Adipocyte (in vitro differentiated cells): ENCODE results near the gene CPLX3.

Source experiments
- DNase-seq: peaks from one replicate; pipeline ENCODE4 v3.0.0-alpha.2; 2015; ENCODE audit warnings: low read depth
- H3K27me3 ChIP-seq: replicated peaks from 2 replicates; pipeline ENCODE4 v1.7.0; 2013; ENCODE audit warnings: mild to moderate bottlenecking, low read length, moderate library complexity; ENCODE audit not compliant: control insufficient read depth, insufficient read depth
- H3K36me3 ChIP-seq: 2 replicates; pipeline ENCODE4 v1.7.0; 2013; ENCODE audit warnings: low read length, mild to moderate bottlenecking, moderate library complexity; ENCODE audit not compliant: control insufficient read depth, insufficient read depth, severe bottlenecking
- H3K4me1 ChIP-seq: 2 replicates; pipeline ENCODE4 v1.7.0; 2013; ENCODE audit warnings: mild to moderate bottlenecking, low read length, moderate library complexity; ENCODE audit not compliant: control insufficient read depth, insufficient read depth
- H3K4me3 ChIP-seq: 2 replicates; pipeline ENCODE4 v1.7.0; 2013; ENCODE audit warnings: mild to moderate bottlenecking, low read length, moderate library complexity
- H3K9ac ChIP-seq: 2 replicates; pipeline ENCODE4 v1.7.0; 2013; ENCODE audit warnings: mild to moderate bottlenecking, low read length, moderate library complexity
- H3K9me3 ChIP-seq: 2 replicates; pipeline ENCODE4 v1.7.0; 2013; ENCODE audit warnings: mild to moderate bottlenecking, low read length, moderate library complexity; ENCODE audit not compliant: control insufficient read depth

Gene CPLX3

DNA sequence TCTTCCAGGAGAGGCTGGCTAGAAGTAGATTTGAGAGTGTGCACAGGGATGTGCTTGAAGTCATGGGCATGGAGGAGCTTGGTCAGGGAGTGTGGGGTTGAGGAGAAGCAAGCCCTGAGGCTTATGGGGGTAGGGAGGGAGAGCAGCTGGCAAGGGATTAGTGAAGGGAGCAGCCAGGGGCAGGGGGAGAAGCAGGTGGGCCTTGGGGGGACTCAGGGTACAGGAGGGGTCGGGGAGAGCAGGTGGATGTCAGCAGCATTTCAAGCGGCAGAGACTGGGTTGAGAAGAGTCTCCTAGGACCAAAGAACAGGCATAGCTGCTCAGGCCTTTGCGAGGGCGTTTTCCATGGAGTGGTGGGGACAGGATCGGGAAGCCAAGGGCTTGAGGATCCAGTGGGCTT, 17.2 kb upstream of the CPLX3 start:
- Histone ChIP-seq H3K4me1 (peaks cover 4% of the 10 kb centered on the region), H3K36me3 (peaks cover 2% of the 10 kb centered on the region), H3K9ac (no peak overlapping the region), H3K27me3 (no peaks in the 10 kb centered on the region), H3K4me3 (no peak overlapping the region), H3K9me3 (no peaks in the 10 kb centered on the region)
- no peak for DNase-seq

DNA sequence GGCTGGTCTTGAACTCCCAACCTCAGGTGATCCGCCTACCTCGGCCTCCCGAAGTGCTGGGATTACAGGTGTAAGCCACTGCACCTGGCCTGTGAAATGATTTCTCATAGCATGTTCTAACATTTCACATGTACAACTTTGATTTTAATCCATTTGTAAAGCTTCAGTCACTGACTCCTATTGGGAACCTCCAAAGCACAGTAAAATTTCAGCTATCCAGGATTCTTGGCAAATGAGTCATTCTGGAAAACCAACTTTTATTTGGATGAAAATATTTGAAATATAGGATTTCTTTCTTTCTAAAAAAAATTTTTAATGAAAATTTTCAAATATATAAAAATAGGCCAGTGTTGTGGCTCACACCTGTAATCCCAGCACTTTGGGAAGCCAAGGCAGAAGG, 16.5 kb upstream of the CPLX3 start:
- Histone ChIP-seq H3K4me3 (no peak overlapping the region), H3K4me1 (peaks cover 4% of the 10 kb centered on the region), H3K27me3 (no peaks in the 10 kb centered on the region), H3K36me3 (no peaks in the 10 kb centered on the region), H3K9me3 (no peaks in the 10 kb centered on the region), H3K9ac (no peak overlapping the region)
- DNase-seq: no peak

DNA sequence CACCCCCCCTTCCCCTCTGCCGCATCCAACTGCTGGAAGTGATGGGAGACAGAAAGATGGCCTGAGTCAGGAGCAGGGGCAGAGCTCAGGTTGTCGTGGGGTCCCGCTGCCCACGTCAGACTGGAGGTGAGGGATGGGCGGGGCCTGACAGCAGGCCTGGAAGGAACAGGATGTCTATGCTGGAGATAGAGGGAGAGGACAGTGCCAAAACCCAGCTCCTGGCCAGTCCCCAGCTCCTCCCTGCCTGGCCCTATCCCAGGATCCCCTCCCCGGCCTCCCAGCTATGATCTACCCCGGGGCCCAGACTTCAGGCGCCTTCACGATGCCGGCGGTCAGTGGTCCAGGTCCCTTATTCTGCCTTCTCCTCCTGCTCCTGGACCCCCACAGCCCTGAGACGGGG, 13.9 kb upstream of the CPLX3 start, which contains the start of gene LMAN1L:
LMAN1L (plus strand) TSS at position 303 of the 400 bp plus-strand sequence; CDS start at position 323, 20 bp downstream.
- no peak for DNase-seq
- no peak within 1 kb of the TSS for H3K9ac ChIP-seq

DNA sequence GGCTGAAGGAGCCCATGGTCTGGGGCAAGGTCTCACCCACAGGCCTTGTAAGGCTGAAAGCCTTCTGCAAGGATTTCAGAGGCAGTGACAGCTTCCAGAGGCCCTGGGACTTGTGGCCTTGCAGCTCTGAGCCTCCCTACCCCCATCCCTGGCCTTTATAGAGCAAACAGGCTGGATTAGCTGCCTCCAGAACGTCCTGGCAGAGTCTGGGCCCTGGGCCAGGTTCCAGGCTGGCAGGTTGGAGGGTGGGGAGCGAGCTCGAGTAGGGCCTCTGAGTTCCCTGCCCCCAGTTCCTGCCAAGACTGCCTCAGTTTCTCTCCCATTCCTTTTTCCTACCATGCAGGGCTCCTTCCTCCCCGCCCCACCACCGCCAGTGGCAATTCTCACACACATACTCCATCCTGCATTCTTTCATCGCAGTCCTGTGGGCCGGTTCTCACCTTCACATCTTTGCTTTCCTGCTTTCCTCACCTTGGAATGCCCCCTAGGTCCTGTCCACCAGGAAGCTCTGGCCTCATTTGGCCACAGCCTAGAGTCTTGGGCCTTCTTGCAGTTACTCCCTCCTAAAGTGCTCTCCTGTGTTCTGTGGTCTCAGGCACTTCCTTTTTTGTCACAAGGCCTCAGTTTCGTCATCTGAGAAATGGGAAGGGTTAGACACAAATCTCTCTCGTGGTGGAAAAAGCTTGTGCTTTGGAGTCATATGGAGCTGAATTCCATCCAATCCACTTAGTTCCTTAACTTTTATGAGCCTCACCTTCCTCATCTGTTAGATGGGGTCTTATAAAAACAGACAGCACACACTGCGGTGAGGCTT, 11.1 kb upstream of the CPLX3 start:
- no peak overlapping the region for H3K9ac ChIP-seq

More for the DNA sequence above, 13.9 kb upstream of the CPLX3 start, which contains the start of gene LMAN1L:
- Histone ChIP-seq H3K36me3 (no peaks in the 10 kb centered on the region), H3K4me3 (no peak within 1 kb of the TSS), H3K27me3 (no peaks in the 10 kb centered on the region), H3K9me3 (no peaks in the 10 kb centered on the region), H3K4me1 (peaks cover 9% of the 10 kb centered on the region)

DNA sequence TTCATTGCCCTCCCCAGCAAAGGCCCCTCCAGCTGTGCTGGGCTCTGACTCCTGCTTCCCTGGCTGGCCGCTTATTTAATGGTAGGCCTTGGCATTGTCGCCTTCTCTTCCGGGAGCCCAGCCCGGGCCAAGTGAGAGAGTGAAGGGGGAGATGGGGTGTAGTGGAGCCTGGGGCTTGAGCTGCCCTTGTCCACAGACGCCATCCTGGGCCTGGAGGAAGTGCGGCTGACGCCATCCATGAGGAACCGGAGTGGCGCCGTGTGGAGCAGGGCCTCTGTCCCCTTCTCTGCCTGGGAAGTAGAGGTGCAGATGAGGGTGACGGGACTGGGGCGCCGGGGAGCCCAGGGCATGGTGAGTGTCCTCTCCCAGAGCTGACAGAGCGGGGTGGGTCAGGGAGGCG, 10.5 kb upstream of the CPLX3 start:
- H3K27me3 ChIP-seq: peaks cover 21% of the 10 kb centered on the region
- no peaks in the 10 kb centered on the region for H3K9me3 ChIP-seq
- H3K4me1 ChIP-seq: peaks cover 4% of the 10 kb centered on the region
- H3K4me3 ChIP-seq: no peak overlapping the region
- H3K9ac ChIP-seq: no peak overlapping the region
- H3K36me3 ChIP-seq: no peaks in the 10 kb centered on the region
- DNase-seq: no peak

More for the DNA sequence above, 11.1 kb upstream of the CPLX3 start:
- Histone ChIP-seq H3K9me3 (no peaks in the 10 kb centered on the region), H3K4me3 (no peak overlapping the region), H3K36me3 (no peaks in the 10 kb centered on the region), H3K27me3 (peaks cover 17% of the 10 kb centered on the region), H3K4me1 (peaks cover 4% of the 10 kb centered on the region)
- DNase-seq: no peak

DNA sequence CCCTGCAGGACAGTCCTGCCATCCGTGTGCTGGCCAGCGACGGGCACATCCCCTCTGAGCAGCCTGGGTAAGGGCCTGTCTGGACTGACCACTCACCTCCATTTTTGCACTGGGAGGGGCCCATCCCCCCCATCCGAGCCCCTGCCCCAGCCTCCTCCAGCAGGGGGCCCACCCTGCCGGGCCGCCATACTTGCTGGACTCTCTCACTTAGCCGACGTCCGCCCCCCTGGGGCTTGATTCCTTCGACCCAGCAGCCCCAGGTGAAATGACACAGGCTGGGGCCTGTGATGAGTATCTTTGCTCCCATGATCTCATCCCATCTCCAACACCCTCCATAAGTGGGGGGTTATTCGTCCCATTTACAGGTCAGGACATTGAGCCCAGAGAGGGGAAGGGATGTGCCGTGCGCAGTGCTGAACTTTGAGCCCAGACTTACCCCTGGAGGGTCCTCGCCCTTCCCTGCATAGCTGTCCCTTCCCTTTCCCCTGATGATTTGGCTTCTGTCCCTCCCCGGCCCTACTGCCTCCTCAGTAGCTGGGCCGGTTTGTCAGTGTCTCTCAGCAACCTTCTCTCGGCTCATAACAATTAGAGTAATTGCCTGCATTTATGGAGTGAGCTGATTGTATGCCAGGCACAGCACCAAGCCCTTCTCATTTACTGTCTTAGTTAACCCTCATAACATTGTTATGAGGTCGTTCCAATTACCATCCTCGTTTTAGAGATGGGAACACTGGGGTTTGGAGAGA, 9.6 kb upstream of the CPLX3 start:
- Histone ChIP-seq H3K9ac (no peak overlapping the region), H3K4me1 (peaks cover 4% of the 10 kb centered on the region), H3K36me3 (no peaks in the 10 kb centered on the region), H3K9me3 (no peaks in the 10 kb centered on the region), H3K4me3 (no peak overlapping the region), H3K27me3 (peaks cover 22% of the 10 kb centered on the region)
- DNase-seq: no peak

GRCh38 chr15:74817370-74817737, 9.1 kb upstream of the CPLX3 start:
- no peak overlapping the region for H3K9ac ChIP-seq
- peak; percentile 33 for DNase-seq
- H3K27me3 ChIP-seq: peaks cover 22% of the 10 kb centered on the region
- H3K9me3 ChIP-seq: no peaks in the 10 kb centered on the region
- peaks cover 4% of the 10 kb centered on the region for H3K4me1 ChIP-seq
- H3K36me3 ChIP-seq: no peaks in the 10 kb centered on the region
- H3K4me3 ChIP-seq: no peak overlapping the region

DNA sequence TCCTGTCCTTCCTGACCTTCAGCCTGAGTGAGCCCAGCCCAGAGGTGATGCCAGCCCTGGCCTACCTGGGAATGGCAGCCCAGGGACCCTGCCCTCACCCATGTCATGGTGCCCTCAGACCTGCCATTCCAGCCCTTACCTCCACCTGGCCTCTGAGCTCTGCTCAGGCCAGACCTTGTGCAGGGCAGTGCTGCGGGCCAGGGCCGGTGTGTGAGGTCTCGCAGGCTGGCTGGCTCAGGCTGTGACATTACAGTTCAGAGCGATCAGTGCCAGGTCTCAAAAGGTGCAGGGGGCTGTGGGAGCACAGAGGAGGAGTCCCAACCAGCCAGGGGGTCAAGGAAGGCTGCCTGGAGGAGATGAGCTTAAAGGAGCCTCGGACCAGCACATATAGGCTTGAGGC, 6.4 kb upstream of the CPLX3 start:
- H3K9ac ChIP-seq: no peak overlapping the region
- H3K4me3 ChIP-seq: no peak overlapping the region
- DNase-seq: no peak
- no peaks in the 10 kb centered on the region for H3K36me3 ChIP-seq
- H3K9me3 ChIP-seq: no peaks in the 10 kb centered on the region
- H3K4me1 ChIP-seq: peaks cover 4% of the 10 kb centered on the region
- peaks cover 49% of the 10 kb centered on the region for H3K27me3 ChIP-seq

GRCh38 chr15:74821091-74821789, 5.2 kb upstream of the CPLX3 start:
- H3K27me3 ChIP-seq: peaks cover 60% of the 10 kb centered on the region
- no peaks in the 10 kb centered on the region for H3K36me3 ChIP-seq
- peaks cover 4% of the 10 kb centered on the region for H3K4me1 ChIP-seq
- H3K4me3 ChIP-seq: no peak overlapping the region
- H3K9ac ChIP-seq: no peak overlapping the region
- H3K9me3 ChIP-seq: no peaks in the 10 kb centered on the region
- DNase-seq: peak; percentile 6

- DNase-seq: no peak
- Histone ChIP-seq H3K4me1 (peaks cover 4% of the 10 kb centered on the region), H3K4me3 (no peak overlapping the region), H3K27me3 (peaks cover 63% of the 10 kb centered on the region), H3K9me3 (no peaks in the 10 kb centered on the region), H3K9ac (no peak overlapping the region), H3K36me3 (no peaks in the 10 kb centered on the region)
Measured at GRCh38 chr15:74821790-74822158, 4.7 kb upstream of the CPLX3 start.

GRCh38 chr15:74822233-74822632, 4.2 kb upstream of the CPLX3 start:
- Histone ChIP-seq H3K9ac (no peak overlapping the region), H3K4me1 (peaks cover 3% of the 10 kb centered on the region), H3K27me3 (peaks cover 68% of the 10 kb centered on the region), H3K36me3 (no peaks in the 10 kb centered on the region), H3K4me3 (no peak overlapping the region), H3K9me3 (no peaks in the 10 kb centered on the region)
- DNase-seq: no peak
